Vagina (tissue), 2 donors: Measurements from ENCODE around the gene ACACA. TPM values are rescaled to one million over a fixed set of nuclear protein-coding genes. Genes with fewer than 3 reads are reported as not detected.

Experiments used
- DNase-seq, 2 donors: peaks; one replicate each; pipeline ENCODE4 v3.0.0-alpha.2; 2017; ENCODE audit errors: extremely low spot score in 2 of 2
- H3K27ac ChIP-seq: fragments of 200-600 bp; sonication (generic); one replicate; pipeline ENCODE4 v1.5.1; 2019
- H3K27me3 ChIP-seq: fragments of 200-600 bp; sonication (generic); one replicate; pipeline ENCODE4 v1.5.1; 2019
- H3K36me3 ChIP-seq, 2 donors: fragments of 200-600 bp; sonication (generic); one replicate each; pipeline ENCODE4 v1.5.1; 2017 to 2019
- H3K4me1 ChIP-seq: fragments of 200-600 bp; sonication (generic); one replicate; pipeline ENCODE4 v1.5.1; 2019
- H3K4me3 ChIP-seq, 2 donors: fragments of 200-600 bp; sonication (generic); 1 replicate in 1 of 2; 2 replicates in 1 of 2; pipeline ENCODE4 v1.5.1; 2016 to 2019
- H3K9me3 ChIP-seq: fragments of 200-600 bp; sonication (generic); one replicate; pipeline ENCODE4 v1.5.1; 2019
- POLR2A ChIP-seq, 2 donors: fragments of 450-650 bp; IDR thresholded peaks; one replicate each; pipeline ENCODE4 v1.6.1; 2017; ENCODE audit warnings: antibody characterized with exemption in 2 of 2, mild to moderate bottlenecking in 2 of 2, moderate library complexity in 2 of 2
- POLR2AphosphoS5 ChIP-seq, 2 donors: sonication (generic); formaldehyde crosslinking; IDR thresholded peaks; one replicate each; pipeline ENCODE4 v1.9.0; 2017; ENCODE audit warnings: antibody characterized with exemption in 2 of 2, mild to moderate bottlenecking in 2 of 2, low read depth in 1 of 2; ENCODE audit not compliant: insufficient read depth in 1 of 2
- intact Hi-C: fragments of 100-400 bp; cut with DNase I; formaldehyde crosslinking; loops from one replicate; pipeline ENCODE4 v1.15.1; 2023
- total RNA-seq: library from RNA; depleted of rRNA; stranded (reverse); fragments of >200 nt; gene quantifications from one replicate; pipeline ENCODE4 v1.2.3, GENCODE V29; 2016
- TF ChIP-seq, protein P1 (sequence below), 3 experiments: fragments of 450-650 bp in 2 of 3; fragments of 200-600 bp in 1 of 3; sonication (generic) in 1 of 3; IDR thresholded peaks; one replicate each; pipeline ENCODE4 v1.5.1; 2017 to 2019; ENCODE audit warnings: antibody characterized with exemption in 3 of 3, mild to moderate bottlenecking in 2 of 3, moderate library complexity in 2 of 3

Gene ACACA
- total RNA-seq, 1 donor from 2014 or later, result 44.7 TPM

DNA sequence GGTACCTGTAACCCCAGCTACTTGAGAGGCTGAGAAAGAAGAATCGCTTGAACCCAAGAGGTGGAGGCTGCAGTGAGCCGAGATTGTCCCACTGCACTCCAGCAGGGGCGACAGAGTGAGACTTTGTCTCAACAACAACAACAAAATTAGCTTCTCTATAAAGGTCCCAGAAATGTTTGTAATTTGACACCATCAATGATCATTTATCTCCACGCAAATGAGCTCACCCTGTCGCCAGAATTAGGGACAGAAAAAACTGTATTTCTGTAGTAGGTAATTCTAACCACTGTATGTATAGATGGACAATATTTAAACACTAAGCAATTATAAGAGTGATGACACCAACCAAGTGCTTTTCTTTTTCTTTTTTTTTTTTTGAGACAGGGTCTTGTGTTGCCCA lies 20.2 kb downstream of the ACACA start:
- no peaks in the 10 kb centered on the region for H3K9me3 ChIP-seq
- H3K4me1 ChIP-seq, result no peaks in the 10 kb centered on the region
- H3K4me3 ChIP-seq, result no peak overlapping the region
- H3K27me3 ChIP-seq, result no peaks in the 10 kb centered on the region
- H3K36me3 ChIP-seq, result no peaks in the 10 kb centered on the region
- no peak for DNase-seq
- intact Hi-C loops, result no loop called here
- TF ChIP-seq POLR2AphosphoS5 (IDR thresholded peaks at IDR 0.05; ENCODE audit: insufficient read depth in 1 of 2, low read depth in 1 of 2) (no peak), POLR2A (IDR thresholded peaks at IDR 0.05) (no peak)
- TF ChIP-seq, protein P1, sequence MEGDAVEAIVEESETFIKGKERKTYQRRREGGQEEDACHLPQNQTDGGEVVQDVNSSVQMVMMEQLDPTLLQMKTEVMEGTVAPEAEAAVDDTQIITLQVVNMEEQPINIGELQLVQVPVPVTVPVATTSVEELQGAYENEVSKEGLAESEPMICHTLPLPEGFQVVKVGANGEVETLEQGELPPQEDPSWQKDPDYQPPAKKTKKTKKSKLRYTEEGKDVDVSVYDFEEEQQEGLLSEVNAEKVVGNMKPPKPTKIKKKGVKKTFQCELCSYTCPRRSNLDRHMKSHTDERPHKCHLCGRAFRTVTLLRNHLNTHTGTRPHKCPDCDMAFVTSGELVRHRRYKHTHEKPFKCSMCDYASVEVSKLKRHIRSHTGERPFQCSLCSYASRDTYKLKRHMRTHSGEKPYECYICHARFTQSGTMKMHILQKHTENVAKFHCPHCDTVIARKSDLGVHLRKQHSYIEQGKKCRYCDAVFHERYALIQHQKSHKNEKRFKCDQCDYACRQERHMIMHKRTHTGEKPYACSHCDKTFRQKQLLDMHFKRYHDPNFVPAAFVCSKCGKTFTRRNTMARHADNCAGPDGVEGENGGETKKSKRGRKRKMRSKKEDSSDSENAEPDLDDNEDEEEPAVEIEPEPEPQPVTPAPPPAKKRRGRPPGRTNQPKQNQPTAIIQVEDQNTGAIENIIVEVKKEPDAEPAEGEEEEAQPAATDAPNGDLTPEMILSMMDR (IDR thresholded peaks at IDR 0.05), result no peak
- H3K27ac ChIP-seq, result no peak overlapping the region

DNA sequence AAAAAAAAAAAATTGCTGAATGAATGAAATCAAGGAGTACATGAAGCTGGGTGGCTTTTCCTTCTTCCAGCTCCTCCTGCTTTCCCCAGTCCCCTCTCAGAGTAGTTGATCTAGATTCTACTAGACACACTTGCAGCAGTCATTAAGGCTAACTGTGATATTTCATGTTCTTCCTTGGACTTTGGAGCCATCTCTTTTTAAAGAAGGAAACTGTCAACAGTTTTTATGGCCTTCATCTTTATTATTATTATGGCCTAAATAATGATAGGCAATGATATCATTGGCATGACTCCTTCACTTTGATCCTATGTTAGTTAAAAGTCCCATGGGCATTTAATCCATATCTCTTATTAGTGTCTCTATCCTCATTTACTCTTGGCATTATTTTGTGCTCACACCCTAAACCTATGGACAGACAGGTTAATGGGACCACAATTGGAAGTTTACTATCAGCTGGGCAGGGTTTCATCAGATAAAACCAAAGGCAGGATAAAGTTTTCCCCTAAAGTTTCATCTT lies 21.1 kb downstream of the ACACA start:
- no peaks in the 10 kb centered on the region for H3K36me3 ChIP-seq
- TF ChIP-seq POLR2A (IDR thresholded peaks at IDR 0.05) (no peak), POLR2AphosphoS5 (IDR thresholded peaks at IDR 0.05; ENCODE audit: insufficient read depth in 1 of 2, low read depth in 1 of 2) (no peak)
- TF ChIP-seq, protein P1 (IDR thresholded peaks at IDR 0.05), result no peak
- H3K27me3 ChIP-seq, result no peaks in the 10 kb centered on the region
- H3K9me3 ChIP-seq, result no peaks in the 10 kb centered on the region
- H3K4me3 ChIP-seq, result no peak overlapping the region
- no peak overlapping the region for H3K27ac ChIP-seq
- no peak for DNase-seq
- H3K4me1 ChIP-seq, result no peaks in the 10 kb centered on the region
- intact Hi-C loops, result no loop called here

DNA sequence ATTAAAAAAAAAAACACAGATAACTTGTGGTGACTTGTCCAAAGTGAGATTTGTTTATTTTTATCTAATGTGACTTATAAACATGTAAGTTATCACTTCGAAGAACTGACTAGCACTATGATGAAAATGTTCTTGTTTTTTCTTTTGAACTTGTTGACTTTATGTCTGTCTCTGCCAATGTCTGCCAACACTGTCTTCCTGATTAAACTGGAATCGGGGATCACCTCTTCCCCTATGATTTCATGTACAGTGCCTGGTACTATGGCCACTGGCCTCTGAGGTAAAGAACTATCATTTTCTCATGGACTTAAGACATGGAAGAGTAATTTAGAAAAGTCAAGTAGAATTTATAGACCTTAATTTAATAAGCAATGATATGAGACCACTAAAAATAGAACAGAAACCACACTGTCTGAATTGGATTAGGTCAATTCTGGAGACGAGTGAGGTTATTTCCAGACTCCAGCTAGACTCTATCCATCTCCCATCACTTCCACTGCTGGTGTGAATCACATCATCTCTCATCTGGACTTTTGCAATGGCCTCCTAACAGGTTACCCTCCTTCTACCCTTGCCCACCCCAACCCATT lies 22.0 kb downstream of the ACACA start:
- intact Hi-C loops, result no loop called here
- H3K4me3 ChIP-seq, result no peak overlapping the region
- TF ChIP-seq POLR2AphosphoS5 (IDR thresholded peaks at IDR 0.05; ENCODE audit: insufficient read depth in 1 of 2, low read depth in 1 of 2), result no peak
- TF ChIP-seq, protein P1 (IDR thresholded peaks at IDR 0.05), result no peak
- no peaks in the 10 kb centered on the region for H3K4me1 ChIP-seq
- H3K9me3 ChIP-seq, result no peaks in the 10 kb centered on the region
- no peak for DNase-seq
- H3K36me3 ChIP-seq, result no peaks in the 10 kb centered on the region
- H3K27ac ChIP-seq, result no peak overlapping the region
- no peaks in the 10 kb centered on the region for H3K27me3 ChIP-seq

DNA sequence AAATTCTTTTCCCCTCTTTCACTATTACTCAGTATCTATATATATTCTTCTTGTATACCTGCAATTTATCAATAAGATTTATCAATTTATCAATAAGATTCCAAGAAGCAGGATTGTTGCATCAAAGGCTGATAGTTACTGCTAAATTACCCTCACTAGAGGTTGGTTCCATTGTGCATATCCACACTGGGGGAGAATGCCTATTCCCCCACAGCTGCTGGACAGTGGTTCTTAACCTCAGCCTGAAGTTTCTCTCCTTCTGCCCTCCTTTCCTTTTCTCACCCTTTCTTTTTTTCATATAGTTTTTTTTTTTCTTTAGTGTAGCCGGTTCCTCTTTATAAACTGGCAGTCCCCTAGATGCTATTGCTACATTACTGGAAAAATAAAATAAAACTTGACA lies 24.6 kb downstream of the ACACA start:
- H3K36me3 ChIP-seq, result no peaks in the 10 kb centered on the region
- H3K9me3 ChIP-seq, result no peaks in the 10 kb centered on the region
- no peak overlapping the region for H3K27ac ChIP-seq
- H3K4me1 ChIP-seq, result no peaks in the 10 kb centered on the region
- no peaks in the 10 kb centered on the region for H3K27me3 ChIP-seq
- H3K4me3 ChIP-seq, result no peak overlapping the region
- TF ChIP-seq POLR2AphosphoS5 (IDR thresholded peaks at IDR 0.05; ENCODE audit: insufficient read depth in 1 of 2, low read depth in 1 of 2) (no peak), POLR2A (IDR thresholded peaks at IDR 0.05) (no peak)
- TF ChIP-seq, protein P1 (IDR thresholded peaks at IDR 0.05), result no peak
- intact Hi-C loops, result no loop called here
- DNase-seq, result no peak

DNA sequence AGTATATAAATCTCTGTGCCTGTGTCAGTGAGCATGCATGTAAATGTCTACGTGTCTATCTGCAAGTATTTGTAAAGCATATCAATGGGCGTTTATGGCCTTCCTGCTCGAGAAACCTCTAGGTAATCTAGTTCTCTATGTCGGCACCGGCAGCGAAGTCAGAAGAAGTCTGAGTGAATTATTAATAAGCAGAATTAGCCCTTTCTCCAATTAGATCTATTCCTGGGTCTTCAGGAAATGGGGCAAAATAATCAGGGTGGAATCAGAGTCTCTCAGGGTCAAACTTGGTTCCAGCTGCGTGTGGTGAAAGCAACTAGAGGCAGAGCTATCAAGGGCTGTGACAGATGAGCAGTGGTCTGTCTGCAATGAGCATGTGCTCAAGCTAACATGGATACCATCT lies 30.9 kb downstream of the ACACA start, which contains the start of gene C17orf78:
C17orf78 (plus strand) TSS at position 280 of the 400 bp plus-strand sequence; CDS start at position 388, 108 bp downstream.
- H3K4me3 ChIP-seq, result no peak within 1 kb of the TSS
- no peaks in the 10 kb centered on the region for H3K9me3 ChIP-seq
- no peaks in the 10 kb centered on the region for H3K4me1 ChIP-seq
- intact Hi-C loops, result no loop called here
- DNase-seq, result no peak
- TF ChIP-seq, protein P1 (IDR thresholded peaks at IDR 0.05), result no peak
- TF ChIP-seq POLR2AphosphoS5 (IDR thresholded peaks at IDR 0.05; ENCODE audit: insufficient read depth in 1 of 2, low read depth in 1 of 2) (no peak), POLR2A (IDR thresholded peaks at IDR 0.05) (no peak)
- no peaks in the 10 kb centered on the region for H3K36me3 ChIP-seq
- H3K27ac ChIP-seq, result no peak within 1 kb of the TSS
- H3K27me3 ChIP-seq, result no peaks in the 10 kb centered on the region
